ENCODE data around the gene DHDH.
"Not testable (repeated sequence)": the region's sequence is repeated elsewhere in the genome, so short reads cannot be mapped to it uniquely, and the experiment has no call there.

Gene DHDH

GRCh38 chr19:48933382-48933932 is at the start of gene DHDH:
Gene DHDH, plus strand, starts transcription at chr19:48933699. Its CDS starts 23 bp downstream, at chr19:48933722.
- FAIRE-seq: peak; percentile 95

- FAIRE-seq: no peak
Observed at GRCh38 chr19:48883726-48884125, 49.8 kb upstream of the DHDH start.

GRCh38 chr19:48887861-48888612 is 45.5 kb upstream of the DHDH start:
- FAIRE-seq: no peak

GRCh38 chr19:48889496-48889895 is 44.0 kb upstream of the DHDH start:
- not testable (repeated sequence) for FAIRE-seq

GRCh38 chr19:48890551-48890950 is 42.9 kb upstream of the DHDH start:
- FAIRE-seq: no peak

- FAIRE-seq: no peak
Observed at GRCh38 chr19:48895226-48895625, 38.3 kb upstream of the DHDH start.

- no peak for FAIRE-seq
Observed at GRCh38 chr19:48896191-48896720, 37.2 kb upstream of the DHDH start.

- no peak for FAIRE-seq
Observed at GRCh38 chr19:48897181-48897580, 36.3 kb upstream of the DHDH start.

- FAIRE-seq: not testable (repeated sequence)
Observed at GRCh38 chr19:48899386-48899749, 34.1 kb upstream of the DHDH start.

GRCh38 chr19:48899781-48900476 is 33.6 kb upstream of the DHDH start, which contains the start of gene NUCB1:
Gene NUCB1, plus strand, starts transcription at chr19:48900312. Its CDS starts 485 bp downstream, at chr19:48900797.
- FAIRE-seq: peak; percentile 99

GRCh38 chr19:48900477-48901406 is 32.8 kb upstream of the DHDH start:
- FAIRE-seq: peak; percentile 34

- FAIRE-seq: not testable (repeated sequence)
Observed at GRCh38 chr19:48902291-48902690, 31.2 kb upstream of the DHDH start.

- FAIRE-seq: not testable (repeated sequence)
Observed at GRCh38 chr19:48903788-48904187, 29.7 kb upstream of the DHDH start.

- FAIRE-seq: no peak
Observed at GRCh38 chr19:48905664-48906063, 27.8 kb upstream of the DHDH start.

GRCh38 chr19:48906324-48906723 is 27.2 kb upstream of the DHDH start:
- FAIRE-seq: no peak

- FAIRE-seq: no peak
Observed at GRCh38 chr19:48907671-48908070, 25.8 kb upstream of the DHDH start.

- FAIRE-seq: not testable (repeated sequence)
Observed at GRCh38 chr19:48909424-48910077, 23.9 kb upstream of the DHDH start.

GRCh38 chr19:48910803-48911202 is 22.7 kb upstream of the DHDH start:
- no peak for FAIRE-seq

- FAIRE-seq: peak; percentile 27
Observed at GRCh38 chr19:48913114-48913889, 20.2 kb upstream of the DHDH start.

- FAIRE-seq: no peak
Observed at GRCh38 chr19:48914181-48914580, 19.3 kb upstream of the DHDH start.

- no peak for FAIRE-seq
Observed at GRCh38 chr19:48915757-48916156, 17.7 kb upstream of the DHDH start.

All from G401.6 (cell line).